ENCODE data around the gene ASTL. TPM values are rescaled to one million over a fixed set of nuclear protein-coding genes. Genes with fewer than 3 reads are reported as not detected.

The ASTL gene
- total and polyA plus RNA-seq, 9 of the 15 experiments (the other 6 are each of a cell fraction or from before 2014, with no cell fraction given) = not detected

DNA sequence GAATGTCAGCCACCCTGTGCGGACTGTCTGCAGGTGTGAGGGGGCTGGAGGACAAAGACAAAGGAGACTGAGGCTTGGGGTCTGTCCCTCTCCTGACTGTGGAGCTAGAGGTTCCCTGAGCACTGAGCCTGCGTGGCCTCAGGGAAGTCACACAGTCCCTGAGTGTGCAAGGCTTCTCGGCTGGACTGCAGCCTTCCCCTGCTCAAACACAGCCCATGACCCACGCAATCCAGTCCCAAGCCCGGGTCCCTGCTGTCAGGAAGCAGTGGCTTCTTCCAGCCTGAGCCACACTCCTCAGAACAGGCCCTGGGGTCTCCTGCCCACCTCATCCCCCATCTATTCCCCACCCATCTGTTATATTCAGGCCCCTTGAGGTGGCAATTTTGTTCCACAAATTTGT, 2.7 kb downstream of the ASTL start:
- intact Hi-C loops (cut with micrococcal nuclease) = no loop called here

More for the DNA sequence above, 2.7 kb downstream of the ASTL start:
- H3K27me3 ChIP-seq (ENCODE audit: control insufficient read depth in 2 of 2, insufficient read depth in 2 of 2, low read length in 2 of 2) = peaks cover 51 to 65% of the 10 kb centered on the region in 2 experiments
- peak overlapping the region in 1 of 2 experiments; percentile 38; a peak in 1 of 4 replicates for H3K9ac ChIP-seq (ENCODE audit: insufficient read depth in 1 of 2, low read depth in 2 of 2, low read length in 2 of 2)
- H4K20me1 ChIP-seq (replicated peaks; ENCODE audit: control insufficient read depth, insufficient read depth, low read length) = peaks cover 20% of the 10 kb centered on the region; the same call in 1 of the 2 replicates
- no peak for ATAC-seq
- H3K36me3 ChIP-seq (ENCODE audit: control insufficient read depth, insufficient read depth, low read length) = no peaks in the 10 kb centered on the region
- no peaks in the 10 kb centered on the region for H3K9me3 ChIP-seq (replicated peaks; ENCODE audit: control insufficient read depth, insufficient read depth, low read depth, low read length)
- no TSS peak for BruUV-seq (replicated peaks)
- FAIRE-seq = no peak
- in situ Hi-C loops (cut with MboI) = no loop called here
- TF ChIP-seq DNMT1 (IDR thresholded peaks at IDR 0.05) = no peak
- TF ChIP-seq PTTG1 (tag; IDR thresholded peaks at IDR 0.05; ENCODE audit: low read depth) = no peak
- no peak for TF ChIP-seq NRF1 (conservative IDR thresholded peaks at IDR 0.05 in 1 of 2, IDR thresholded peaks at IDR 0.05 in 1 of 2)
- TF ChIP-seq CBX8 (IDR thresholded peaks at IDR 0.05; ENCODE audit: borderline replicate concordance, extremely low read depth, low read depth, low read length, poor library complexity, severe bottlenecking) = no peak
- no peak for TF ChIP-seq ZNF175 (CRISPR knock-in tag; IDR thresholded peaks at IDR 0.05; ENCODE audit: low read depth)
- TF ChIP-seq CBX2 (IDR thresholded peaks at IDR 0.05; ENCODE audit: insufficient read depth, low read length, poor library complexity, severe bottlenecking) = no peak
- no peak for TF ChIP-seq KDM5B (IDR thresholded peaks at IDR 0.05; ENCODE audit: insufficient replicate concordance, low read depth, low read length)
- no peak for TF ChIP-seq ZNF592 (IDR thresholded peaks at IDR 0.05)
- no peaks in the 10 kb centered on the region for H3K79me2 ChIP-seq (ENCODE audit: control insufficient read depth, insufficient read depth, low read length)
- peaks cover 0 to 7% of the 10 kb centered on the region in 2 experiments; a peak in 2 of 5 replicates for H3K4me1 ChIP-seq (replicated peaks in 1 of 2; ENCODE audit: control insufficient read depth in 2 of 2, insufficient read depth in 2 of 2, low read length in 2 of 2)
- H3K9me1 ChIP-seq (ENCODE audit: control insufficient read depth, insufficient read depth, low read length) = no peaks in the 10 kb centered on the region
- no peak overlapping the region for H3K4me3 ChIP-seq
- no peak overlapping the region for H2AFZ ChIP-seq (ENCODE audit: low read depth, low read length)
- 2% methylated on average over 5 of the region's 5 CpGs for WGBS (ENCODE audit: insufficient coverage, low coverage, missing lambda C conversion rate)
- no peak overlapping the region for H3K4me2 ChIP-seq (ENCODE audit: insufficient read depth, low read length)
- CTCF ChIA-PET (ENCODE audit: low intra/inter-chr PET ratio) = no interaction called here
- POLR2A ChIA-PET = interaction anchor here (0.6 kb wide), 1 partner anchor 35 kb away, joined by 4 read pairs; no protein-coding TSS in a partner anchor
- DNase-seq (ENCODE audit: extremely low read depth in 1 of 4, low spot score in 3 of 4) = no peak
- H3K27ac ChIP-seq (ENCODE audit: extremely low read depth, low read depth, low read length) = no peak overlapping the region
